Endothelial cell (in vitro differentiated cells): Measurements from ENCODE around the gene AARS2. TPM values are rescaled to one million over a fixed set of nuclear protein-coding genes. Genes with fewer than 3 reads are reported as not detected.

Source experiments
- DNase-seq: peaks from one replicate; pipeline ENCODE4 v3.0.0; 2021; ENCODE audit warnings: low spot score
- H3K27ac Mint-ChIP-seq: one replicate; pipeline ENCODE4 v1.8.0; 2021; ENCODE audit warnings: mixed read lengths, inconsistent platforms; ENCODE audit not compliant: unreplicated experiment
- H3K27me3 Mint-ChIP-seq: one replicate; pipeline ENCODE4 v1.8.0; 2021; ENCODE audit warnings: mild to moderate bottlenecking, moderate library complexity, mixed read lengths, inconsistent platforms; ENCODE audit not compliant: unreplicated experiment
- H3K36me3 Mint-ChIP-seq: one replicate; pipeline ENCODE4 v1.8.0; 2021; ENCODE audit warnings: mild to moderate bottlenecking, low read depth, mixed read lengths, inconsistent platforms; ENCODE audit not compliant: unreplicated experiment
- H3K4me1 Mint-ChIP-seq: one replicate; pipeline ENCODE4 v1.8.0; 2021; ENCODE audit warnings: mild to moderate bottlenecking, mixed read lengths, inconsistent platforms; ENCODE audit not compliant: unreplicated experiment
- H3K4me3 Mint-ChIP-seq: one replicate; pipeline ENCODE4 v1.8.0; 2021; ENCODE audit warnings: mild to moderate bottlenecking, mixed read lengths, inconsistent platforms; ENCODE audit not compliant: unreplicated experiment
- H3K9me3 Mint-ChIP-seq: one replicate; pipeline ENCODE4 v1.8.0; 2021; ENCODE audit warnings: mixed read lengths, inconsistent platforms; ENCODE audit not compliant: unreplicated experiment
- CTCF ChIP-seq: fragments of 200-600 bp; sonication (generic); IDR thresholded peaks from one replicate; pipeline ENCODE4 v1.5.0; 2021; ENCODE audit warnings: antibody characterized with exemption; ENCODE audit not compliant: unreplicated experiment
- total RNA-seq: library from RNA; stranded (reverse); fragmentation: NEBNext Ultra II Directional; extraction: Animal tissue kit (Norgen Biotek cat#: 25700); gene quantifications from one replicate; pipeline ENCODE4 v1.2.1, GENCODE V29; 2021; ENCODE audit not compliant: unreplicated experiment

The AARS2 gene
- total RNA-seq, 1 donor from 2014 or later, result 16.0 TPM

GRCh38 chr6:44258325-44258863, 54.8 kb downstream of the AARS2 start:
- DNase-seq, result no peak
- TF ChIP-seq CTCF, result no peak
- peak overlapping the region; percentile 92 for H3K4me3 Mint-ChIP-seq
- H3K4me1 Mint-ChIP-seq, result peaks cover 46% of the 10 kb centered on the region
- peaks cover 44% of the 10 kb centered on the region for H3K36me3 Mint-ChIP-seq
- H3K27ac Mint-ChIP-seq, result no peak overlapping the region
- H3K27me3 Mint-ChIP-seq, result peaks cover 14% of the 10 kb centered on the region
- no peaks in the 10 kb centered on the region for H3K9me3 Mint-ChIP-seq

GRCh38 chr6:44257753-44258324, 55.3 kb downstream of the AARS2 start:
- Mint-ChIP-seq H3K36me3 (peaks cover 49% of the 10 kb centered on the region), H3K27me3 (peaks cover 14% of the 10 kb centered on the region), H3K9me3 (no peaks in the 10 kb centered on the region), H3K27ac (peak overlapping the region; percentile 90), H3K4me3 (peak overlapping the region; percentile 92), H3K4me1 (peaks cover 42% of the 10 kb centered on the region)
- no peak for TF ChIP-seq CTCF
- no peak for DNase-seq

- Mint-ChIP-seq H3K4me1 (peaks cover 37% of the 10 kb centered on the region), H3K27me3 (peaks cover 14% of the 10 kb centered on the region), H3K9me3 (no peaks in the 10 kb centered on the region), H3K36me3 (peaks cover 54% of the 10 kb centered on the region), H3K4me3 (peak within 1 kb of the TSS; percentile 92), H3K27ac (peak within 1 kb of the TSS; percentile 90)
- peak; percentile 69 for DNase-seq
- peak; percentile 87 for TF ChIP-seq CTCF
Observed at GRCh38 chr6:44257025-44257752, 56.0 kb downstream of the AARS2 start, which contains the start of gene SLC35B2. Gene SLC35B2 (minus strand): TSS chr6:44257528. CDS start chr6:44257410, 118 bp downstream.

- no peak for TF ChIP-seq CTCF
- H3K4me3 Mint-ChIP-seq, result peak overlapping the region; percentile 92
- DNase-seq, result no peak
- peaks cover 59% of the 10 kb centered on the region for H3K36me3 Mint-ChIP-seq
- H3K27me3 Mint-ChIP-seq, result peaks cover 14% of the 10 kb centered on the region
- peak overlapping the region; percentile 57 for H3K27ac Mint-ChIP-seq
- H3K4me1 Mint-ChIP-seq, result peaks cover 34% of the 10 kb centered on the region
- H3K9me3 Mint-ChIP-seq, result no peaks in the 10 kb centered on the region
Observed at GRCh38 chr6:44256775-44257024, 56.4 kb downstream of the AARS2 start.
